Transverse colon (tissue), 4 donors: Measurements from ENCODE around the gene STX8. TPM values are rescaled to one million over a fixed set of nuclear protein-coding genes. Genes with fewer than 3 reads are reported as not detected.

ENCODE experiments used
- DNase-seq: peaks from one replicate; pipeline ENCODE4 v3.0.0-alpha.2; 2019
- H3K27ac ChIP-seq, 4 donors: fragments of 200-600 bp; sonication (generic); 2 replicates each; pipeline ENCODE4 v1.5.1; 2016 to 2018; ENCODE audit warnings: inconsistent platforms in 4 of 4
- H3K27me3 ChIP-seq: fragments of 200-600 bp; sonication (generic); 2 replicates; pipeline ENCODE4 v1.5.1; 2017; ENCODE audit warnings: inconsistent platforms
- H3K36me3 ChIP-seq, 4 donors: fragments of 200-600 bp; sonication (generic); 2 replicates each; pipeline ENCODE4 v1.5.1; 2017 to 2019; ENCODE audit warnings: inconsistent platforms in 4 of 4
- H3K4me1 ChIP-seq, 4 donors: fragments of 200-600 bp; sonication (generic); 2 replicates each; pipeline ENCODE4 v1.5.1; 2017 to 2020; ENCODE audit warnings: inconsistent platforms in 4 of 4
- H3K4me3 ChIP-seq, 4 donors: fragments of 200-600 bp; sonication (generic); 1 replicate in 1 of 4; 2 replicates in 3 of 4; pipeline versions ENCODE4 v1.5.1 to v1.6.1; 2017 to 2019; ENCODE audit warnings: inconsistent platforms in 4 of 4
- H3K9me3 ChIP-seq, 2 donors: fragments of 200-600 bp; sonication (generic); 2 replicates each; pipeline ENCODE4 v1.5.1; 2017 to 2019; ENCODE audit warnings: inconsistent platforms in 2 of 2
- EP300 ChIP-seq: sonication (generic); formaldehyde crosslinking; IDR thresholded peaks from one replicate; pipeline ENCODE4 v1.6.1; 2017; ENCODE audit warnings: antibody characterized with exemption, low read depth
- POLR2A ChIP-seq: fragments of 450-650 bp; IDR thresholded peaks from one replicate; pipeline ENCODE4 v1.6.1; 2016; ENCODE audit warnings: antibody characterized with exemption, mild to moderate bottlenecking, moderate library complexity
- POLR2AphosphoS5 ChIP-seq, 3 donors: sonication (generic); formaldehyde crosslinking; IDR thresholded peaks; one replicate each; pipeline ENCODE4 v1.6.1; 2016; ENCODE audit warnings: antibody characterized with exemption in 3 of 3
- WGBS, 2 donors: methylation state at CpG; one replicate each; pipeline ENCODE4 v1.1.5; 2018; ENCODE audit warnings: low coverage in 1 of 2; 5-methylcytosine and 5-hydroxymethylcytosine counted together
- in situ Hi-C, 4 donors: fragments of 200-750 bp; cut with MboI; loops; one replicate each; pipeline versions ENCODE4 v1.15.0 to v1.15.1; 2017; ENCODE audit warnings: low sequenced_read_pairs in 3 of 4, low pct_ligation_motif_present in 1 of 4, low pct_unique_long_range_greater_than_20kb in 1 of 4
- intact Hi-C: fragments of 100-400 bp; cut with DNase I; formaldehyde crosslinking; loops from one replicate; pipeline ENCODE4 v1.15.1; 2023; ENCODE audit warnings: low total_unique reads
- total RNA-seq, 4 donors: library from RNA; depleted of rRNA; stranded (reverse); fragments of >200 nt; gene quantifications; one replicate each; pipeline ENCODE4 v1.1.0, GENCODE V29; 2016
- TF ChIP-seq, protein P1 (sequence below), 5 experiments: fragments of 200-600 bp in 3 of 5; fragments of 450-650 bp in 2 of 5; sonication (generic) in 3 of 5; IDR thresholded peaks; 1 replicate in 2 of 5; 2 replicates in 3 of 5; pipeline ENCODE4 v1.5.1; 2016 to 2017; ENCODE audit warnings: antibody characterized with exemption in 5 of 5, inconsistent platforms in 3 of 5, mild to moderate bottlenecking in 2 of 5, moderate library complexity in 1 of 5

The STX8 gene
- total RNA-seq, 4 donors from 2014 or later: 18.0 to 53.8 (median 38.3) TPM

DNA sequence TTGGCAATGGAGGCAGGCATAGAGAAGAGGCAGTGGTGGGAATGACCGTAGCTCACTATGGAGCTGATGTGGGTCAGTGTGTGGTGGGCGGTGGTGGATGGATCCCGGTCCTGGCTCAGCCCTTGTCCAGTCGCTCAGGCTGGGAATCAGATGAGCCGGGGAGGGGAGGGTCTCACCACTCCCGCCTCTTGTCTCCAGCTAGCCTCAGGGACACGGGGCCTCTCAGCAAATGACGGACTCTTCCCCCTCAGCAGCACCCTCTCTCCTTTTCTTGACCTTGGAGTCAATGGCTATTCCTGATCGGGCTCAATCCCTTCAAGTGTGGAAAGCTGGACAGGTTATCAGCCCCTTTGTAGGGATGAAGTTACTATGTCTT is 345.8 kb downstream of the STX8 start:
- intact Hi-C loops (no loop called here), in situ Hi-C loops (no loop called here)
- H3K27ac ChIP-seq: no peak overlapping the region

DNA sequence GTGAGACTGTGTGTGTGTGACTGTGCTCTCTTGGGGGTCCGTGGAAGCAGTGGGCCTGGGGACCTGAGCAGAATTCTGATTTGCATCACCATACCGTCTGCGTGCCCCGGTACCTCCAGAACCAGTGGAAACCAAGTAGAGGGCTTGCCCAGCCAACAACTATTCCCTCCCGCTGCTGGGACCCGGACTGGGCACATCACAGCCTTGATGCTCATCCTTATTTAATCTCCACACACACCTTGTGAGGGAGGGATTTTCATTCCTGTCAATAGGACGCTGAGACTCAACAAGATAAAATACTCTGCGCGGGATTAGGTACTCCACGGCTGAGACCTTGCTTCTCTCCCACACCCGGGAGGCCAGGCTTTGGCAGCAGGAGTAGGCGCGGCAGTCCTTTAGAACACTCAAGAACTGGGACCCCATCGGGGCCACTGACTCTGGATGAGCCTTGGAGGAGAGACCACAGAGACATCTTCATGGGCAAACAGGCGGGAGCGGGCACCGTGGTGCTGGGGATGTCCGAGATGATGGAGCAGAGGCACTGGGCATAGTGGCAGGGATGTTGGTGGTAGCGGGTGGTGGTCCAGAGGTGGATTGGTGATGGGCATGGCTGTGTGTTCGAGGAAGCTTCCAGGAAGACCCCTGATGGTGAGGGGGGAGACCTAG is 346.3 kb downstream of the STX8 start:
- TF ChIP-seq POLR2A (no peak), EP300 (no peak), POLR2AphosphoS5 (IDR thresholded peaks at IDR 0.05) (no peak)
- TF ChIP-seq, protein P1, sequence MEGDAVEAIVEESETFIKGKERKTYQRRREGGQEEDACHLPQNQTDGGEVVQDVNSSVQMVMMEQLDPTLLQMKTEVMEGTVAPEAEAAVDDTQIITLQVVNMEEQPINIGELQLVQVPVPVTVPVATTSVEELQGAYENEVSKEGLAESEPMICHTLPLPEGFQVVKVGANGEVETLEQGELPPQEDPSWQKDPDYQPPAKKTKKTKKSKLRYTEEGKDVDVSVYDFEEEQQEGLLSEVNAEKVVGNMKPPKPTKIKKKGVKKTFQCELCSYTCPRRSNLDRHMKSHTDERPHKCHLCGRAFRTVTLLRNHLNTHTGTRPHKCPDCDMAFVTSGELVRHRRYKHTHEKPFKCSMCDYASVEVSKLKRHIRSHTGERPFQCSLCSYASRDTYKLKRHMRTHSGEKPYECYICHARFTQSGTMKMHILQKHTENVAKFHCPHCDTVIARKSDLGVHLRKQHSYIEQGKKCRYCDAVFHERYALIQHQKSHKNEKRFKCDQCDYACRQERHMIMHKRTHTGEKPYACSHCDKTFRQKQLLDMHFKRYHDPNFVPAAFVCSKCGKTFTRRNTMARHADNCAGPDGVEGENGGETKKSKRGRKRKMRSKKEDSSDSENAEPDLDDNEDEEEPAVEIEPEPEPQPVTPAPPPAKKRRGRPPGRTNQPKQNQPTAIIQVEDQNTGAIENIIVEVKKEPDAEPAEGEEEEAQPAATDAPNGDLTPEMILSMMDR (IDR thresholded peaks at IDR 0.05): no peak
- Histone ChIP-seq H3K27me3 (no peaks in the 10 kb centered on the region), H3K4me3 (no peak overlapping the region), H3K27ac (no peak overlapping the region), H3K4me1 (peaks cover 0 to 6% (median 2%) of the 10 kb centered on the region in 4 donors), H3K9me3 (no peaks in the 10 kb centered on the region), H3K36me3 (no peaks in the 10 kb centered on the region)
- DNase-seq: no peak
- intact Hi-C loops: no loop called here
- in situ Hi-C loops: no loop called here
- WGBS, 2 donors: 84 to 87% methylated on average over 6 to 20 of the region's 20 CpGs

More for the DNA sequence above, 345.8 kb downstream of the STX8 start:
- TF ChIP-seq POLR2A (no peak), POLR2AphosphoS5 (IDR thresholded peaks at IDR 0.05) (no peak), EP300 (no peak)
- TF ChIP-seq, protein P1 (IDR thresholded peaks at IDR 0.05): no peak
- WGBS, 2 donors: 27 to 73% methylated on average over 3 to 9 of the region's 9 CpGs
- no peaks in the 10 kb centered on the region for H3K36me3 ChIP-seq
- H3K9me3 ChIP-seq: no peaks in the 10 kb centered on the region
- DNase-seq: no peak
- H3K27me3 ChIP-seq: no peaks in the 10 kb centered on the region
- H3K4me3 ChIP-seq: no peak overlapping the region
- H3K4me1 ChIP-seq: peaks cover 0 to 6% (median 2%) of the 10 kb centered on the region in 4 donors

DNA sequence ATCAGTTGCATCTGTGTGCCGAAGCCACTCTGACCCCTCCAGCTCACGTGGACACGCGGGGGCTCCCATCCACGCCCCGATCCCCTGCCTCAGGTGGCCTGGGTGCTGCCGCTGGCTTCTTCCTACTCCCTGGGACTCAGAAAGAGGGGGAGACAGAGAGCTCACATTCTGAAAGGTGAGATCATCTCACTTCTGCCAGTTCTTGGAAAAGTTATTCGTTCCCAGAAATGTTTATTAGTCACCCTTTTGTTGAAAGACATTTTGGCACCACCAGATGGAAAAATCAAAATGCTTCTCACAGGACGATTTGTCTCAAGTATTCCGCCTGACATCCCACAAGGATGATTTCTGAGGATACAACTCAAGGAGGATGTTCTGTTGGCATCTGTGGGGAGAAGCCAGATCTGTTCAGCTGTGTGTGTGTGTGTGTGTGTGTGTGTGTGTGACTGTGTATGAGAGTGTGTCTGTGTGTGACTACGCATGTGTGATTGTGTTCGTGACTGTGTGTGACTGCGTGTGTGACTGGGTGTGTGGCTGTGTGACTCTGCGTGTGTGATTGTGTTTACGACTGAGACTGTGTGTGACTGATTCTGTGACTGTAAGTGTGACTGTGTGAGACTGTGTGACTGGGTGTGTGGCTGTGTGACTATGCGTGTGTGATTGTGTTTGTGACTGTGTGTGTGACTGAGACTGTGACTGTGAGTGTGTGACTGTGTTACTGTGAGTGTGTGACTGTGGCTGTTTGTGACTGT is 347.0 kb downstream of the STX8 start:
- no peaks in the 10 kb centered on the region for H3K36me3 ChIP-seq
- no peaks in the 10 kb centered on the region for H3K27me3 ChIP-seq
- intact Hi-C loops: no loop called here
- no peak for DNase-seq
- 74% methylated on average over 16 of the region's 16 CpGs; no CpG with 5 or more reads in 1 of the 2 donors for WGBS, 2 donors
- H3K27ac ChIP-seq: peak overlapping the region; percentile 7 to 58 (median 45)
- H3K4me1 ChIP-seq: peaks cover 0 to 6% (median 2%) of the 10 kb centered on the region in 4 donors
- in situ Hi-C loops: no loop called here
- H3K9me3 ChIP-seq: no peaks in the 10 kb centered on the region
- H3K4me3 ChIP-seq: no peak overlapping the region
- TF ChIP-seq POLR2A (no peak), POLR2AphosphoS5 (IDR thresholded peaks at IDR 0.05) (peak; percentile 67 to 85 (median 77)), EP300 (peak; percentile 75)
- TF ChIP-seq, protein P1 (IDR thresholded peaks at IDR 0.05): no peak

DNA sequence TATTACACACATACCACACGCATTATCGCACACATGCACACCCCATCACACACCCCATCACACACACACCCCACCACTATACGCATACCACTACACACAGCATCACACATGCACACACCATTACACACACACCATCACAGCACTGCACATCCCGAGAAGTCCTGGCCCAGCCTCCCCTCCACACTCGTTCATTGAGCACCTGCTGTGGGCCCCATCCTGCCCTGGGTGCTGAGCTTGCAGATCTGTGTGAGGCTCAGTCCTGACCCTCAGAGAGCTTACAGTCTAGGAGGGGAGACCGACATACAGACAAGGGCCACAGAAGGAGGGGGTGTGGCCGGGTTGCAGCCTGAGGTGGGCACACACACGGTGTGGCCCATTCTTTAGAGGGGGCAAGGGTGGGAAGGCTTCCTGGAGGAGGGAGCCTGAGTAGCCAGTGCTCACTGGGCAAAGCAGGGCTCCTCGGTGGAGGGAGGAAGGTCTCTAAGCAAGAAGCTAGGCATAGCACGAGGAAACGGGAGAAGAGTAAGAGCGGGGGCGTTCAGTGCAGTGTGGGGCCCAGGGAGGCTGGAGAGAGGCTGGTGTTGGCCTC is 347.7 kb downstream of the STX8 start:
- Histone ChIP-seq H3K27me3 (no peaks in the 10 kb centered on the region), H3K36me3 (no peaks in the 10 kb centered on the region), H3K4me1 (peaks cover 0 to 6% (median 2%) of the 10 kb centered on the region in 4 donors), H3K4me3 (no peak overlapping the region), H3K27ac (peak overlapping the region; percentile 7 to 58 (median 45)), H3K9me3 (no peaks in the 10 kb centered on the region)
- WGBS, 2 donors: 86 to 98% methylated on average over 6 to 13 of the region's 13 CpGs
- no peak for DNase-seq
- intact Hi-C loops: no loop called here
- in situ Hi-C loops: no loop called here
- TF ChIP-seq EP300 (no peak), POLR2AphosphoS5 (IDR thresholded peaks at IDR 0.05) (no peak), POLR2A (no peak)
- TF ChIP-seq, protein P1 (IDR thresholded peaks at IDR 0.05): no peak
